T-cell (primary cell): Measurements from ENCODE around the gene CFAP119. TPM values are rescaled to one million over a fixed set of nuclear protein-coding genes. Genes with fewer than 3 reads are reported as not detected.
A peak's percentile ranks its signal among the peaks of the same experiment; 100 is the strongest.

Experiments used
- ATAC-seq, 4 experiments: fragments of 200-7000 bp in 3 of 4; fragments of 150-1000 bp in 1 of 4; cut with Tn5 transposase; replicated peaks in 1 of 4; 1 replicate in 3 of 4; 2 replicates in 1 of 4; pipeline ENCODE4 v1.10.0; 2021; ENCODE audit warnings: moderate library complexity in 3 of 4, mild to moderate bottlenecking in 2 of 4, moderate number of reproducible peaks in 1 of 4
- CTCF ChIA-PET, 2 donors: fragments of 300-600 bp; sonication (Branson Sonifier 250); formaldehyde crosslinking; loops; one replicate each; lab custom pipeline; 2022; ENCODE audit warnings: antibody characterized with exemption in 2 of 2; lab: Charles Lee
- POLR2A ChIA-PET, 2 donors: fragments of 300-600 bp; sonication (Branson Sonifier 250); formaldehyde crosslinking; loops; one replicate each; lab custom pipeline; 2022; ENCODE audit warnings: antibody characterized with exemption in 2 of 2; lab: Charles Lee
- DNase-seq, 35 experiments: peaks; one replicate each; pipeline versions ENCODE4 v3.0.0 to v3.0.0-alpha.2; 2013 to 2023
- H3K27ac ChIP-seq: one replicate; pipeline ENCODE4 v1.5.1; 2013; ENCODE audit warnings: low read length
- H3K27me3 ChIP-seq, 2 experiments: replicated peaks in 1 of 2; 1 replicate in 1 of 2; 2 replicates in 1 of 2; pipeline versions ENCODE4 v1.6.1 to v1.7.0; 2013; ENCODE audit warnings: low read length in 1 of 2, mixed read lengths in 1 of 2; ENCODE audit not compliant: control insufficient read depth in 2 of 2, insufficient read depth in 2 of 2; ENCODE audit errors: extremely low read depth in 1 of 2
- H3K36me3 ChIP-seq, 2 donors: 1 replicate in 1 of 2; 2 replicates in 1 of 2; pipeline versions ENCODE4 v1.6.1 to v1.7.0; 2013; ENCODE audit warnings: low read length in 1 of 2; ENCODE audit not compliant: control insufficient read depth in 2 of 2, insufficient read depth in 1 of 2; ENCODE audit errors: extremely low read depth in 1 of 2
- H3K4me1 ChIP-seq, 2 experiments: 1 replicate in 1 of 2; 2 replicates in 1 of 2; pipeline versions ENCODE4 v1.6.1 to v1.7.0; 2013; ENCODE audit warnings: low read length in 2 of 2, mixed read lengths in 1 of 2; ENCODE audit not compliant: insufficient read depth in 2 of 2, control insufficient read depth in 1 of 2; ENCODE audit errors: extremely low read depth in 1 of 2
- H3K4me3 ChIP-seq, 2 donors: 1 replicate in 1 of 2; 2 replicates in 1 of 2; pipeline versions ENCODE4 v1.5.1 to v1.7.0; 2013; ENCODE audit warnings: mild to moderate bottlenecking in 2 of 2, low read length in 1 of 2, moderate library complexity in 1 of 2; ENCODE audit not compliant: control insufficient read depth in 1 of 2; ENCODE audit errors: extremely low read depth in 1 of 2
- H3K9me3 ChIP-seq: 2 replicates; pipeline ENCODE4 v1.7.0; 2013
- H3K27ac Mint-ChIP-seq, 2 donors: one replicate each; pipeline ENCODE4 v1.8.0; 2020 to 2021; ENCODE audit warnings: mild to moderate bottlenecking in 2 of 2, mixed read lengths in 2 of 2
- H3K27me3 Mint-ChIP-seq, 2 donors: one replicate each; pipeline ENCODE4 v1.8.0; 2021 to 2022; ENCODE audit warnings: mixed read lengths in 2 of 2
- H3K36me3 Mint-ChIP-seq: one replicate; pipeline ENCODE4 v1.8.0; 2021; ENCODE audit warnings: mixed read lengths
- H3K4me1 Mint-ChIP-seq, 3 donors: one replicate each; pipeline ENCODE4 v1.8.0; 2020 to 2022; ENCODE audit warnings: mixed read lengths in 3 of 3, mild to moderate bottlenecking in 1 of 3
- H3K4me3 Mint-ChIP-seq, 3 donors: one replicate each; pipeline ENCODE4 v1.8.0; 2020 to 2022; ENCODE audit warnings: mild to moderate bottlenecking in 3 of 3, mixed read lengths in 3 of 3, moderate library complexity in 3 of 3
- H3K9me3 Mint-ChIP-seq, 3 donors: one replicate each; pipeline ENCODE4 v1.8.0; 2020 to 2022; ENCODE audit warnings: mixed read lengths in 3 of 3
- WGBS: methylation state at CpG from one replicate; pipeline ENCODE4 v1.1.5; 2013; ENCODE audit warnings: missing lambda C conversion rate; ENCODE audit not compliant: insufficient coverage; 5-methylcytosine and 5-hydroxymethylcytosine counted together
- total RNA-seq, 35 experiments: library from RNA in 6 of 35; stranded (reverse) in 6 of 35; fragments of 120-200 nt in 1 of 35; gene quantifications; one replicate each; pipeline versions ENCODE4 v1.2.1 to v1.2.4 and lab custom pipeline; 2013 to 2026

The CFAP119 gene
- total RNA-seq, 5 donors from 2014 or later (not counting 1 experiment from before 2014, with no cell fraction given): 1.3 to 3.1 (median 2.7) TPM

DNA sequence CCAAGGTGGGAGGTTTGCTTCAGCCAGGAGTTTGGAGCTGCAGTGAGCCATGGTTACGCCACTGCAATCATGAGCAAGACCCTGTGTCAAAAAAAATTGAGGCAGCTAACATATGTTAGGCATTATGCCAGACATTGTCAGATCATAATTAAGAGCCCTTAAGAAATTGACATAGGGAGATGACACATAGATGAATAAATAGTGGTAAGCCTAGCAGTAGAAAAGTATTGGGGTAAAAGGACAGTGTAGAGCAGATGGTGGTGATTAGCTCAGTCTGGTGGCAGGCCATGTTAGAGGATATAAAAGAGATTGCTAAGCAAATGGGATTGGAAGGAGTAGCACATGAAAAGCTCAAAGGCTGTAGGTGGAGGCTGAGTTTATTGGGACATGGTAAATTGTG is 40.3 kb downstream of the CFAP119 start:
- ATAC-seq: no peak
- WGBS: 93% methylated on average over 1 of the region's 1 CpG
- H3K27me3 ChIP-seq: no peaks in the 10 kb centered on the region
- Mint-ChIP-seq H3K9me3 (no peaks in the 10 kb centered on the region), H3K27ac (peak overlapping the region in 1 of 2 donors; percentile 31), H3K36me3 (peaks cover 66% of the 10 kb centered on the region), H3K27me3 (no peaks in the 10 kb centered on the region), H3K4me3 (no peak overlapping the region), H3K4me1 (peaks cover 9 to 26% (median 16%) of the 10 kb centered on the region in 3 donors)
- CTCF ChIA-PET: no interaction called here
- no peak for DNase-seq
- H3K4me1 ChIP-seq: no peaks in the 10 kb centered on the region
- H3K27ac ChIP-seq: no peak overlapping the region
- POLR2A ChIA-PET: interaction anchor here in 1 of 2 donors (0.6 kb wide), 1 partner anchor 34 kb away, joined by 10 read pairs; no protein-coding TSS in a partner anchor
- H3K9me3 ChIP-seq: no peaks in the 10 kb centered on the region
- H3K4me3 ChIP-seq: no peak overlapping the region
- peaks cover 32 to 90% of the 10 kb centered on the region in 2 donors for H3K36me3 ChIP-seq

- Histone ChIP-seq H3K27me3 (no peaks in the 10 kb centered on the region), H3K9me3 (no peaks in the 10 kb centered on the region), H3K27ac (no peak overlapping the region), H3K4me3 (no peak overlapping the region), H3K36me3 (peaks cover 32 to 93% of the 10 kb centered on the region in 2 donors), H3K4me1 (peaks cover 0 to 1% of the 10 kb centered on the region in 2 experiments)
- Mint-ChIP-seq H3K27ac (no peak overlapping the region), H3K27me3 (no peaks in the 10 kb centered on the region), H3K4me3 (no peak overlapping the region), H3K36me3 (peaks cover 70% of the 10 kb centered on the region), H3K4me1 (peaks cover 12 to 31% (median 20%) of the 10 kb centered on the region in 3 donors), H3K9me3 (no peaks in the 10 kb centered on the region)
- 97% methylated on average over 5 of the region's 8 CpGs for WGBS
- POLR2A ChIA-PET: interaction anchor here in 1 of 2 donors (0.6 kb wide), 1 partner anchor 34 kb away, joined by 10 read pairs; no protein-coding TSS in a partner anchor
- ATAC-seq (no peak), DNase-seq (no peak)
- CTCF ChIA-PET: no interaction called here
These were observed 40.7 kb downstream of the CFAP119 start for GRCh38 chr16:30721167-30721566.

DNA sequence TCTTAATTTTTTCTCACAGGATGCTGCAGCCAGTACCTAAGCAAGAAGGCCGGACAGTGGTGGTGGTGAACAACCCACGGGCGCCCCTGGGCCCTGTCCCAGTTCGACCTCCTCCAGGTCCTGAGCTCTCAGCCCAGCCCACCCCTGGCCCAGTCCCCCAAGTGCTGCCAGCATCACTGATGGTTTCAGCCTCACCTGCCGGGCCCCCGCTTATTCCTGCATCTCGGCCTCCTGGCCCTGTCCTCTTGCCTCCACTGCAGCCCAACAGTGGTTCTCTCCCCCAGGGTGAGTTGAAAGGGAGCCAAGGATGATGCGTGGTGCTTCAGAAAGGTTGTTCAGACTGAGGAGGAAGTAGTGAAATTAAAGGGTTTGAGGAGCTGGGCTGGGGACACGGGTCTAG is 41.2 kb downstream of the CFAP119 start:
- H3K36me3 ChIP-seq: peaks cover 35 to 94% of the 10 kb centered on the region in 2 donors
- peaks cover 17 to 35% (median 25%) of the 10 kb centered on the region in 3 donors for H3K4me1 Mint-ChIP-seq
- no peaks in the 10 kb centered on the region for H3K9me3 ChIP-seq
- H3K4me1 ChIP-seq: peaks cover under 1 to 6% of the 10 kb centered on the region in 2 experiments
- H3K27ac Mint-ChIP-seq: no peak overlapping the region
- ChIA-PET POLR2A (interaction anchor here in 1 of 2 donors (0.6 kb wide), 1 partner anchor 26 kb away, joined by 3 read pairs; no protein-coding TSS in a partner anchor), CTCF (no interaction called here)
- no peak for ATAC-seq
- DNase-seq: no peak
- H3K4me3 ChIP-seq: no peak overlapping the region
- WGBS: 94% methylated on average over 7 of the region's 9 CpGs
- no peaks in the 10 kb centered on the region for H3K27me3 Mint-ChIP-seq
- H3K4me3 Mint-ChIP-seq: no peak overlapping the region
- H3K27ac ChIP-seq: no peak overlapping the region
- H3K9me3 Mint-ChIP-seq: no peaks in the 10 kb centered on the region
- H3K27me3 ChIP-seq: no peaks in the 10 kb centered on the region
- H3K36me3 Mint-ChIP-seq: peaks cover 71% of the 10 kb centered on the region

DNA sequence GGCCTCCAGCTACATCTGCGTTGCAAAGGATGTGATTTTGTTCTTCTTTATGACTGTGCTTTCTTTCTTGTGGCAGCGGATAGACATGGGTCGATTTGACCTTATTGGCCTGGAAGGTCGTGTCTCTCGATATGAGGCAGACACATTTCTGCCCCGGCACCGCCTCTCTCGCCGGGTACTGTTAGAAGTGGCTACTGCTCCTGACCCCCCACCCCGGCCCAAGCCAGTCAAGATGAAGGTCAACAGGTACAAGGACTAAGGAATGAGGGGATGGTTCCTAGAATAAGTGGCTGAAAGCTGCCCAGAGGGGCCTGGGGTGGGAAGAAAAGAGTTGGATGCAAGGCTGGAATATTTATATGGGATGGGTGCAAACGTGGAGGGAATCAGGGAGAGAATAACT is 41.8 kb downstream of the CFAP119 start:
- Mint-ChIP-seq H3K4me1 (peaks cover 23 to 41% (median 29%) of the 10 kb centered on the region in 3 donors), H3K27ac (peak overlapping the region in 1 of 2 donors; percentile 27), H3K9me3 (no peaks in the 10 kb centered on the region), H3K27me3 (no peaks in the 10 kb centered on the region), H3K36me3 (peaks cover 73% of the 10 kb centered on the region), H3K4me3 (no peak overlapping the region)
- H3K4me1 ChIP-seq: peaks cover 4 to 10% of the 10 kb centered on the region in 2 experiments
- H3K36me3 ChIP-seq: peaks cover 37 to 92% of the 10 kb centered on the region in 2 donors
- DNase-seq: no peak
- no peaks in the 10 kb centered on the region for H3K27me3 ChIP-seq
- ChIA-PET POLR2A (interaction anchor here in 1 of 2 donors (0.6 kb wide), 1 partner anchor 25 kb away, joined by 3 read pairs; no protein-coding TSS in a partner anchor), CTCF (no interaction called here)
- WGBS: 95% methylated on average over 10 of the region's 11 CpGs
- no peaks in the 10 kb centered on the region for H3K9me3 ChIP-seq
- ATAC-seq: no peak
- H3K27ac ChIP-seq: no peak overlapping the region
- no peak overlapping the region for H3K4me3 ChIP-seq

- Histone ChIP-seq H3K4me3 (no peak overlapping the region), H3K9me3 (no peaks in the 10 kb centered on the region), H3K27me3 (no peaks in the 10 kb centered on the region), H3K4me1 (peaks cover 4 to 12% of the 10 kb centered on the region in 2 experiments), H3K36me3 (peaks cover 28 to 89% of the 10 kb centered on the region in 2 donors), H3K27ac (peak overlapping the region; percentile 54)
- Mint-ChIP-seq H3K27me3 (no peaks in the 10 kb centered on the region), H3K36me3 (peaks cover 65% of the 10 kb centered on the region), H3K4me3 (peak overlapping the region; percentile 4 to 56 (median 8)), H3K27ac (peak overlapping the region; percentile 95 to 98), H3K9me3 (no peaks in the 10 kb centered on the region), H3K4me1 (peaks cover 33 to 38% (median 34%) of the 10 kb centered on the region in 3 donors)
- DNase-seq (peak in 27 of 35 experiments; percentile 2 to 70 (median 30)), ATAC-seq (peak; percentile 88 to 97 (median 95))
- WGBS: 73% methylated on average over 6 of the region's 17 CpGs
- ChIA-PET CTCF (no interaction called here), POLR2A (interaction anchor here in 1 of 2 donors (0.6 kb wide), 1 partner anchor 426 kb away, joined by 5 read pairs; no protein-coding TSS in a partner anchor)
These were observed 46.0 kb downstream of the CFAP119 start for GRCh38 chr16:30715750-30716445.

GRCh38 chr16:30711712-30712111 is 50.1 kb downstream of the CFAP119 start:
- POLR2A ChIA-PET: no interaction called here
- peaks cover 28 to 32% (median 28%) of the 10 kb centered on the region in 3 donors for H3K4me1 Mint-ChIP-seq

More at GRCh38 chr16:30711712-30712111, 50.1 kb downstream of the CFAP119 start:
- Histone ChIP-seq H3K27ac (no peak overlapping the region), H3K4me1 (peaks cover 4 to 12% of the 10 kb centered on the region in 2 experiments), H3K27me3 (no peaks in the 10 kb centered on the region), H3K36me3 (peaks cover 32 to 94% of the 10 kb centered on the region in 2 donors), H3K9me3 (no peaks in the 10 kb centered on the region), H3K4me3 (no peak overlapping the region)
- no peak overlapping the region for H3K4me3 Mint-ChIP-seq
- H3K27ac Mint-ChIP-seq: no peak overlapping the region
- 100% methylated on average over 1 of the region's 1 CpG for WGBS
- H3K36me3 Mint-ChIP-seq: peaks cover 77% of the 10 kb centered on the region
- H3K27me3 Mint-ChIP-seq: no peaks in the 10 kb centered on the region
- no peaks in the 10 kb centered on the region for H3K9me3 Mint-ChIP-seq
- no peak for DNase-seq
- CTCF ChIA-PET: no interaction called here
- no peak for ATAC-seq
